ENCODE measurements around the gene CCND2. TPM values are rescaled to one million over a fixed set of nuclear protein-coding genes. Genes with fewer than 3 reads are reported as not detected.

CCND2 gene
- total RNA-seq, 1 experiment from 2014 or later: 70.9 TPM

DNA sequence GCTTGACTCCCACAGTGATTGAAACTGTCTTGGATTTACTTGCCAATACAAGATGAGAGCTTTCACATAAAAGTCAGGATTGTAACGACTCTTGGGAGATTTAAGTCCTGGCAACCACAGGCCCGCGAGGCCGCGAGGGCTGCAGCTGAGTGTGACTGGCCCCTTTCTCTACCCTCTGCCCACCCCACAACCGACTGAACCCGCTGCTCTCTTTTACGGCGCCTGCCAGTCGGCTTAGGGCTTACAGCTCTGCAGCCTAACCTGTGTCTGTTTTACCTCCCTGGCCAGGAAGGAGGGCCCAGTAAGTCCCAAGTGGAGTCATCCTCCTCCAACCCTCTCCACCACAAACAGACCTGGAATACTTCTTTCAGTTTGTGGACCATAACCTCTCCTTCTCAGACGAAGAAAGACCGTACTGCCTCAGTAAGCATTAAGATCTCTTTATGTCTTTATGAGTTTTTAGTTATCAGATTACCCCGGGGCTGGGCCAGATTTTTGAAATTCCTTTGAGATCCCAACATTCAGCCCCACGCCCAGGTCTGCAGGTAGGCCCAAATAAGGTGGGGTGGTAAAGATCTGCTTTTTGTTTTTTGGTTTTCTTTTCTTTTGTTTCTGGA, 34.9 kb downstream of the CCND2 start:
- CTCF ChIA-PET: interaction anchor here (0.5 to 2.8 kb wide), 31 partner anchors 10 to 679 kb away, joined by 3 to 24 read pairs (median 4); no protein-coding TSS in a partner anchor
- Mint-ChIP-seq H3K27me3 (ENCODE audit: insufficient read depth, unreplicated experiment) (peaks cover 5% of the 10 kb centered on the region), H3K36me3 (ENCODE audit: insufficient read depth, unreplicated experiment) (peaks cover 24% of the 10 kb centered on the region), H3K4me1 (ENCODE audit: insufficient read depth, unreplicated experiment) (peaks cover 10% of the 10 kb centered on the region), H3K4me3 (ENCODE audit: unreplicated experiment) (peak overlapping the region; percentile 60), H3K27ac (ENCODE audit: low read depth, unreplicated experiment) (peak overlapping the region; percentile 36), H3K9me3 (ENCODE audit: unreplicated experiment) (no peaks in the 10 kb centered on the region)
- no TSS peak for BruUV-seq (replicated peaks)
- intact Hi-C loops (cut with micrococcal nuclease): loop anchor here (1.0 to 5.0 kb wide), 3 partner anchors 114 to 450 kb away; no protein-coding TSS in a partner anchor
- no peak for DNase-seq (ENCODE audit: unreplicated experiment)
- TF ChIP-seq, protein P1, sequence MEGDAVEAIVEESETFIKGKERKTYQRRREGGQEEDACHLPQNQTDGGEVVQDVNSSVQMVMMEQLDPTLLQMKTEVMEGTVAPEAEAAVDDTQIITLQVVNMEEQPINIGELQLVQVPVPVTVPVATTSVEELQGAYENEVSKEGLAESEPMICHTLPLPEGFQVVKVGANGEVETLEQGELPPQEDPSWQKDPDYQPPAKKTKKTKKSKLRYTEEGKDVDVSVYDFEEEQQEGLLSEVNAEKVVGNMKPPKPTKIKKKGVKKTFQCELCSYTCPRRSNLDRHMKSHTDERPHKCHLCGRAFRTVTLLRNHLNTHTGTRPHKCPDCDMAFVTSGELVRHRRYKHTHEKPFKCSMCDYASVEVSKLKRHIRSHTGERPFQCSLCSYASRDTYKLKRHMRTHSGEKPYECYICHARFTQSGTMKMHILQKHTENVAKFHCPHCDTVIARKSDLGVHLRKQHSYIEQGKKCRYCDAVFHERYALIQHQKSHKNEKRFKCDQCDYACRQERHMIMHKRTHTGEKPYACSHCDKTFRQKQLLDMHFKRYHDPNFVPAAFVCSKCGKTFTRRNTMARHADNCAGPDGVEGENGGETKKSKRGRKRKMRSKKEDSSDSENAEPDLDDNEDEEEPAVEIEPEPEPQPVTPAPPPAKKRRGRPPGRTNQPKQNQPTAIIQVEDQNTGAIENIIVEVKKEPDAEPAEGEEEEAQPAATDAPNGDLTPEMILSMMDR (IDR thresholded peaks at IDR 0.05; ENCODE audit: unreplicated experiment): no peak
- POLR2A ChIA-PET: interaction anchor here (0.6 to 1.9 kb wide), 6 partner anchors 9 to 177 kb away, joined by 3 to 4 read pairs (median 3); partner anchors contain the start of gene CCND2

DNA sequence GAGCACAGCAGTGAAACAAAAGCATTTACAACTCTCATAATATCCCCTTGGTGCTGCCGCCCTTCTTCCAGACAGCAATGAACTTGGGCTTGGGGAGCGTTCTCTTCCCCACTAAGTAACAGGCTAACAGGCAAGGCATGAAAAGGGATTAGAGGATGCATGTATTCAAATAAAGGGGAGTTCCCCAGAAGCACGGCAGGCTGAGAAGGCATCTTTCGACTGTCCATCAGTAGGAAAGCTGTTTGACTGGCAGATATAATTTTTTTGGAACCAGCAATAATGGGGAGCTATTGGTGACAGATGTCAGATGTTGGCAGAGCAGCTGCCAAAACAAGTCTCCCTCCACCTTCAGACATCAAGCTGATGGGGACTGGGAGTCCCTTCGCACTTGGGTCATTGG, 38.2 kb downstream of the CCND2 start:
- H3K4me3 Mint-ChIP-seq (ENCODE audit: unreplicated experiment): no peak overlapping the region
- no peaks in the 10 kb centered on the region for H3K27me3 Mint-ChIP-seq (ENCODE audit: insufficient read depth, unreplicated experiment)
- TF ChIP-seq, protein P1 (IDR thresholded peaks at IDR 0.05; ENCODE audit: unreplicated experiment): no peak
- ChIA-PET POLR2A (no interaction called here), CTCF (interaction anchor here (0.9 kb wide), 1 partner anchor 426 kb away, joined by 3 read pairs; no protein-coding TSS in a partner anchor)
- H3K4me1 Mint-ChIP-seq (ENCODE audit: insufficient read depth, unreplicated experiment): peaks cover 10% of the 10 kb centered on the region
- no peak overlapping the region for H3K27ac Mint-ChIP-seq (ENCODE audit: low read depth, unreplicated experiment)
- no peak for DNase-seq (ENCODE audit: unreplicated experiment)
- intact Hi-C loops (cut with micrococcal nuclease): no loop called here
- no peaks in the 10 kb centered on the region for H3K9me3 Mint-ChIP-seq (ENCODE audit: unreplicated experiment)
- no TSS peak for BruUV-seq (replicated peaks)
- H3K36me3 Mint-ChIP-seq (ENCODE audit: insufficient read depth, unreplicated experiment): peaks cover 6% of the 10 kb centered on the region

DNA sequence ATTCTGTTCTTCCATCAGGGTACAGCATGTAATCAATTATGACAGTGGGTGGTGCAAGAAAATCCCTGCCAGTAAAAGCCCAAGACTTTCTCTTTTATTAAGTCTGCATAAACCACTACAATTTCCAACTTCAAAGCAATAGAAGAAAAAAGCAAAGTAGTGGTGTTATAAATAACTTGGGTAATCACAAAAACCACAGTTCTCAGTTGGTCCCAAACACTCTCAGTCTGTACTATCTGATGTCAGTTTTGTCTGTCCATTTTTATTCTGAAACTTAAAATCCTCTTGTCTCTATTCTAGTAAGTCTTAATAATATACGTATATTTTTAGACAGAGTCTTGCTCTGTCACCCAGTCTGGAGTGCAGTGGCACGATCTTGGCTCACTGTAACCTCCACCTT, 38.7 kb downstream of the CCND2 start:
- DNase-seq (ENCODE audit: unreplicated experiment): no peak
- peaks cover 6% of the 10 kb centered on the region for H3K36me3 Mint-ChIP-seq (ENCODE audit: insufficient read depth, unreplicated experiment)
- ChIA-PET CTCF (interaction anchor here (0.6 to 1.0 kb wide), 4 partner anchors 9 to 446 kb away, joined by 3 read pairs; no protein-coding TSS in a partner anchor), POLR2A (no interaction called here)
- intact Hi-C loops (cut with micrococcal nuclease): no loop called here
- BruUV-seq (replicated peaks): no TSS peak
- no peaks in the 10 kb centered on the region for H3K27me3 Mint-ChIP-seq (ENCODE audit: insufficient read depth, unreplicated experiment)
- TF ChIP-seq, protein P1 (IDR thresholded peaks at IDR 0.05; ENCODE audit: unreplicated experiment): no peak
- no peak overlapping the region for H3K4me3 Mint-ChIP-seq (ENCODE audit: unreplicated experiment)
- peaks cover 10% of the 10 kb centered on the region for H3K4me1 Mint-ChIP-seq (ENCODE audit: insufficient read depth, unreplicated experiment)
- no peak overlapping the region for H3K27ac Mint-ChIP-seq (ENCODE audit: low read depth, unreplicated experiment)
- no peaks in the 10 kb centered on the region for H3K9me3 Mint-ChIP-seq (ENCODE audit: unreplicated experiment)

DNA sequence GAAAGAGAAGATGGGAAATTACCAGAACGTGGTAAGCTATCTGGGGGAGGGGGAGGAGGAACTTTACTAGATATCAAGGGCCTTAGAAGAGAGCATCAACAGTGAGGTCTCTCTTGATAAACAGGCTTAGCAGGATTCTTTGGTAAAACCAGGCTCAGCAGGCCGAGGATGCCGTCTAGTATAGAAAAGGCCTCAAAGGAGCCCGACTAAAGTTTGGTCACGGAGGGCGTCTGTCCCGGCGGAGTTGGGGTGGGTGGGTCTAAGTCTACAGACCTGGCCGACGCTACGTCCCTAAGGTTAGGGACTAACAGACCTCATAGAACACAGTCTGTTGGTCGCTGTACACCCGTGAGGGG, 46.9 kb downstream of the CCND2 start:
- H3K4me1 Mint-ChIP-seq (ENCODE audit: insufficient read depth, unreplicated experiment): peaks cover 19% of the 10 kb centered on the region
- H3K36me3 Mint-ChIP-seq (ENCODE audit: insufficient read depth, unreplicated experiment): peaks cover 19% of the 10 kb centered on the region
- BruUV-seq (replicated peaks): TSS peak; percentile 95
- H3K27ac Mint-ChIP-seq (ENCODE audit: low read depth, unreplicated experiment): peak overlapping the region; percentile 84
- POLR2A ChIA-PET: interaction anchor here (0.6 to 3.4 kb wide), 6 partner anchors 11 to 865 kb away, joined by 3 to 16 read pairs (median 3); no protein-coding TSS in a partner anchor
- TF ChIP-seq, protein P1 (IDR thresholded peaks at IDR 0.05; ENCODE audit: unreplicated experiment): no peak
- no peak for DNase-seq (ENCODE audit: unreplicated experiment)
- CTCF ChIA-PET: interaction anchor here (0.8 to 4.4 kb wide), 3 partner anchors 13 to 207 kb away, joined by 3 to 24 read pairs (median 3); no protein-coding TSS in a partner anchor
- H3K9me3 Mint-ChIP-seq (ENCODE audit: unreplicated experiment): no peaks in the 10 kb centered on the region
- H3K4me3 Mint-ChIP-seq (ENCODE audit: unreplicated experiment): peak overlapping the region; percentile 98
- H3K27me3 Mint-ChIP-seq (ENCODE audit: insufficient read depth, unreplicated experiment): no peaks in the 10 kb centered on the region
- intact Hi-C loops (cut with micrococcal nuclease): no loop called here
